GM21737 (cell line): ENCODE measurements around the gene KCNMA1.

Experiments used
- ATAC-seq: cut with Tn5 transposase; IDR thresholded peaks from one replicate; pipeline ENCODE4 v1.9.1; 2021; ENCODE audit warnings: mild to moderate bottlenecking, moderate library complexity; ENCODE audit not compliant: unreplicated experiment

Gene KCNMA1

GRCh38 chr10:77315496-77316129 is 322.0 kb downstream of the KCNMA1 start:
- ATAC-seq, result no peak

GRCh38 chr10:77313066-77313750 is 324.4 kb downstream of the KCNMA1 start:
- no peak for ATAC-seq

GRCh38 chr10:77311186-77311585 is 326.4 kb downstream of the KCNMA1 start:
- ATAC-seq, result no peak

GRCh38 chr10:77310288-77310840 is 327.2 kb downstream of the KCNMA1 start:
- no peak for ATAC-seq

GRCh38 chr10:77309509-77309908 is 328.1 kb downstream of the KCNMA1 start:
- no peak for ATAC-seq

- no peak for ATAC-seq
Measured at GRCh38 chr10:77309092-77309491, 328.5 kb downstream of the KCNMA1 start.

- ATAC-seq, result no peak
Measured at GRCh38 chr10:77308084-77308732, 329.4 kb downstream of the KCNMA1 start.

GRCh38 chr10:77306666-77307065 is 330.9 kb downstream of the KCNMA1 start:
- ATAC-seq, result no peak

- no peak for ATAC-seq
Measured at GRCh38 chr10:77305650-77306632, 331.7 kb downstream of the KCNMA1 start.

GRCh38 chr10:77304192-77304591 is 333.4 kb downstream of the KCNMA1 start:
- no peak for ATAC-seq

GRCh38 chr10:77301305-77301730 is 336.3 kb downstream of the KCNMA1 start:
- no peak for ATAC-seq

- no peak for ATAC-seq
Measured at GRCh38 chr10:77300682-77301302, 336.8 kb downstream of the KCNMA1 start.

- no peak for ATAC-seq
Measured at GRCh38 chr10:77299320-77299719, 338.3 kb downstream of the KCNMA1 start.

GRCh38 chr10:77297393-77297739 is 340.2 kb downstream of the KCNMA1 start:
- ATAC-seq, result no peak

GRCh38 chr10:77296534-77297392 is 340.8 kb downstream of the KCNMA1 start:
- ATAC-seq, result no peak

GRCh38 chr10:77293773-77294172 is 343.8 kb downstream of the KCNMA1 start:
- ATAC-seq, result no peak

GRCh38 chr10:77293347-77293746 is 344.3 kb downstream of the KCNMA1 start:
- no peak for ATAC-seq

GRCh38 chr10:77291596-77292505 is 345.8 kb downstream of the KCNMA1 start:
- no peak for ATAC-seq
